ENCODE measurements around the gene SLC35B2. TPM values are rescaled to one million over a fixed set of nuclear protein-coding genes. Genes with fewer than 3 reads are reported as not detected.

Gene SLC35B2
- total RNA-seq, 1 experiment from 2014 or later: 28.9 TPM

DNA sequence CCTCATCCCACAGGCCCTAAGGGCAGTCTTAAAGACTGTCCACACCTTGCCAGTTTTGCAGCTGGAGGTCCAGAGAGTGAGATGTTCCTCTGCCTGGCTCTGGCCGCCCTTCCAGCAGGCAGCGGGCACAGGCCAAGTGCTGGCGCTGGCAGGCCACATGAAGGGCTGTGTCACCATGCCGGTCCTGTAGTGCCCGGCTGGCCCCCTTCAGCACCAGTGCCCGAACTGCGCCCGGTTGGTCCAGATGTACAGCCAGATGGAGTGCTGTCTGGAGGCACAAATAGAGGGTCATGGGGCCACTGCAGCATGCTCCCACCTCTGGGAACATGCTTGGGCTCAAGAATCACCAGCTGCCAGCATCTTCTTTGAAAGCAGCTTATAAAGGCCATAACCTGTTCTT is 4.3 kb upstream of the SLC35B2 start:
- TF ChIP-seq RORB (CRISPR knock-in tag; IDR thresholded peaks at IDR 0.05) (no peak), CREM (CRISPR knock-in tag; IDR thresholded peaks at IDR 0.05) (no peak)
- Mint-ChIP-seq H3K36me3 (peaks cover 4% of the 10 kb centered on the region; the same call in 1 of the 2 replicates), H3K4me3 (no peak overlapping the region), H3K27ac (no peak overlapping the region), H3K27me3 (ENCODE audit: low read depth) (peaks cover 6% of the 10 kb centered on the region), H3K4me1 (peaks cover 34% of the 10 kb centered on the region), H3K9me3 (no peaks in the 10 kb centered on the region)
- ChIA-PET CTCF (interaction anchor here (1.1 to 1.7 kb wide), 2 partner anchors 43 to 89 kb away, joined by 3 to 6 read pairs; no protein-coding TSS in a partner anchor), POLR2A (no interaction called here)
- DNase-seq (ENCODE audit: low spot score) (no peak), ATAC-seq (no peak)

DNA sequence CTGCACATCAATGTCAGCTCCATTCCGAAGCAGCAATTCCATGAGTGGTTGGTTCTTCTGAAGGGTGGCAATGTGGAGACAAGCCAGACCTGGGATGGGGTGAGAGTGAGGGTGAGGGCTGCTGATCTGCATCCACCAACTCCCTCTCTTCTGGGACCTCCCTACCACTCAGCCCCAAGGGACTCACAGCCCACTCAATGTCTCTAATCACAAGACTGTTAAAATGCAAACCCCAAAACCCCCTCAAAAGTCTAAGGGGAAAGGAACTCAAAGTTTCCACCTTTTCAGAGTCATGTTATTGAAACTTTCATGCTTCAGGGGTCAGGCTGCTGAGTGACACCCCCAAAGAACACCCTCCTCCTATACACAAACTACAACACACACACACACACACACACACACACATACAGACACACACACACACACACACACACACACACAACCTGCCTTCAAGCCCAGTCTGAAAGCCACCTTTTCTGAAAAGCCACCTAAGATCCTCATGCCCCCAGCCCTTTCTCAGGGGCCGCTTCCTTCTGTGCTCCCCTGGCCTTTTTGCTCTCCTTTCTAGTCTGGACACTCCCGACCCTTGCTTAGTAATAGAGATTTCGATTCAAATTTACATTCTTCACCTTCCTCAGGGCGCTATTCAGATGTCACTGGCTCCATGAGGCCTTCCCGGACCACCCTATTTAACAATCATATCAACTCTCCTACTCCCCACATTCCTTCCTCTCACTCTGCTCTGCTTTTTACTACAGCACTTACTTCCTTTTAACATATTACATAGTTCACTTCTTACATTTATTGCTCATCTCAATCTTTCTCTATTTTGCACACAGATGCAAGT is 3.3 kb upstream of the SLC35B2 start:
- H3K36me3 Mint-ChIP-seq: peaks cover 5% of the 10 kb centered on the region; the same call in 1 of the 2 replicates
- POLR2A ChIA-PET: no interaction called here
- H3K27ac Mint-ChIP-seq: no peak overlapping the region

DNA sequence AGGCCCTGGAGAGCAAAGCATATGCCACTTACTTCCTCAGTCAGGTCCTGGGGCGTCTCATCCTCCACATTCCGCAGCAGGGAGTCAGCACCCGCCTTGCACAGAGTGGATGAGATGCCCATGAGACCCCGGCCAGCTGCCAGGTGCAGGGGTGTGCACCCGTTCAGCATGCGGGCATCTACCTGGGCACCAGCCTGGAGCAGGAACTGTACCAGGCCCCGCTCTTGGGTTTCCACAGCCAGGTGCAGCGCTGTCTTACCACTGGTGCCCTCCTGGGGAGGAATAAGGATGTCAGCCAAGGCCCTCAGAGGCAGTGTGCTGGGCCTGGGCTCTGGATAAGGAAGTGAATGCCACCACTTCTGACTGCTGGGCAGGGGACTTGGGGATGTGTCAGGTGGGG is 2.7 kb upstream of the SLC35B2 start:
- Mint-ChIP-seq H3K9me3 (no peaks in the 10 kb centered on the region), H3K4me1 (peaks cover 47% of the 10 kb centered on the region), H3K27ac (no peak overlapping the region), H3K4me3 (no peak overlapping the region), H3K27me3 (ENCODE audit: low read depth) (peaks cover 6% of the 10 kb centered on the region), H3K36me3 (peaks cover 10% of the 10 kb centered on the region; the same call in 1 of the 2 replicates)
- TF ChIP-seq ETV6 (CRISPR knock-in tag; IDR thresholded peaks at IDR 0.05) (no peak), MYBL2 (CRISPR knock-in tag; IDR thresholded peaks at IDR 0.05) (no peak)
- ChIA-PET POLR2A (no interaction called here), CTCF (no interaction called here)
- DNase-seq (ENCODE audit: low spot score): no peak
- ATAC-seq: no peak

More for the DNA sequence above, 3.3 kb upstream of the SLC35B2 start:
- Mint-ChIP-seq H3K4me3 (no peak overlapping the region), H3K4me1 (peaks cover 41% of the 10 kb centered on the region), H3K27me3 (ENCODE audit: low read depth) (peaks cover 6% of the 10 kb centered on the region), H3K9me3 (no peaks in the 10 kb centered on the region)
- CTCF ChIA-PET: no interaction called here
- no peak for DNase-seq (ENCODE audit: low spot score)
- no peak for ATAC-seq
- TF ChIP-seq SP1 (CRISPR knock-in tag; conservative IDR thresholded peaks at IDR 0.05) (no peak), CREB1 (CRISPR knock-in tag; IDR thresholded peaks at IDR 0.05) (no peak)

DNA sequence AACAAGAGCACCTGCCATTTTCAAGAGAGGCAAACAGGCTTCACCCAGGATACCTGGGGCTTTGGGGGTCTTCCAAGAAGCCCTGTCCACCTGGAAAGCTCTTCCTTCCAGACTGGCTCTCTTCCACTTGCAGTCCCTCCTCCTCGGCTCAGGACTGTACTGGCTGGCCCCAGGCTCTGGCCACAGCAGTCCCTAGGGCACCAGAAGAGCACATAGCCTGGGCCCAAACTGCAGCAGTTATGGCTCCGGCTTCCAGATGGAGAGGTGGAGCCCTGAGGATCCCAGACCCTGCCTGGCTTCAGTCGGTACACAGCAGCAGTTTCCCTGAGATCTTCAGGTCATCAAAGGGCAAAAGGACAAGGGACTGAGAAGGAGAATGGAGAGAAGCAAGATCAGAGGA is 1.6 kb upstream of the SLC35B2 start:
- Mint-ChIP-seq H3K4me3 (no peak overlapping the region), H3K36me3 (peaks cover 19% of the 10 kb centered on the region), H3K9me3 (no peaks in the 10 kb centered on the region), H3K27ac (no peak overlapping the region; the same call in 1 of the 2 replicates), H3K27me3 (ENCODE audit: low read depth) (no peaks in the 10 kb centered on the region), H3K4me1 (peaks cover 37% of the 10 kb centered on the region)
- ChIA-PET CTCF (no interaction called here), POLR2A (no interaction called here)
- DNase-seq (ENCODE audit: low spot score) (no peak), ATAC-seq (no peak)
- TF ChIP-seq IRF2 (CRISPR knock-in tag; IDR thresholded peaks at IDR 0.05; ENCODE audit: borderline replicate concordance, low read depth) (no peak), TP53 (CRISPR knock-in tag; IDR thresholded peaks at IDR 0.05) (no peak), CREB1 (CRISPR knock-in tag; IDR thresholded peaks at IDR 0.05) (no peak), HMGA2 (CRISPR knock-in tag; IDR thresholded peaks at IDR 0.05) (no peak), MXD4 (CRISPR knock-in tag; IDR thresholded peaks at IDR 0.05; ENCODE audit: borderline replicate concordance) (no peak), GTF2I (CRISPR knock-in tag; conservative IDR thresholded peaks at IDR 0.05) (no peak), ZNF263 (CRISPR knock-in tag; IDR thresholded peaks at IDR 0.05; ENCODE audit: low read depth) (no peak), RORB (CRISPR knock-in tag; IDR thresholded peaks at IDR 0.05) (no peak), NFATC4 (CRISPR knock-in tag; IDR thresholded peaks at IDR 0.05) (no peak)
- TF ChIP-seq, protein P1, sequence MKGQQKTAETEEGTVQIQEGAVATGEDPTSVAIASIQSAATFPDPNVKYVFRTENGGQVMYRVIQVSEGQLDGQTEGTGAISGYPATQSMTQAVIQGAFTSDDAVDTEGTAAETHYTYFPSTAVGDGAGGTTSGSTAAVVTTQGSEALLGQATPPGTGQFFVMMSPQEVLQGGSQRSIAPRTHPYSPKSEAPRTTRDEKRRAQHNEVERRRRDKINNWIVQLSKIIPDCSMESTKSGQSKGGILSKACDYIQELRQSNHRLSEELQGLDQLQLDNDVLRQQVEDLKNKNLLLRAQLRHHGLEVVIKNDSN (CRISPR knock-in tag; IDR thresholded peaks at IDR 0.05): no peak
- TF ChIP-seq, protein P2, sequence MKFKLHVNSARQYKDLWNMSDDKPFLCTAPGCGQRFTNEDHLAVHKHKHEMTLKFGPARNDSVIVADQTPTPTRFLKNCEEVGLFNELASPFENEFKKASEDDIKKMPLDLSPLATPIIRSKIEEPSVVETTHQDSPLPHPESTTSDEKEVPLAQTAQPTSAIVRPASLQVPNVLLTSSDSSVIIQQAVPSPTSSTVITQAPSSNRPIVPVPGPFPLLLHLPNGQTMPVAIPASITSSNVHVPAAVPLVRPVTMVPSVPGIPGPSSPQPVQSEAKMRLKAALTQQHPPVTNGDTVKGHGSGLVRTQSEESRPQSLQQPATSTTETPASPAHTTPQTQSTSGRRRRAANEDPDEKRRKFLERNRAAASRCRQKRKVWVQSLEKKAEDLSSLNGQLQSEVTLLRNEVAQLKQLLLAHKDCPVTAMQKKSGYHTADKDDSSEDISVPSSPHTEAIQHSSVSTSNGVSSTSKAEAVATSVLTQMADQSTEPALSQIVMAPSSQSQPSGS (CRISPR knock-in tag; IDR thresholded peaks at IDR 0.05; ENCODE audit: borderline replicate concordance, low read depth): no peak
- TF ChIP-seq, protein P3, sequence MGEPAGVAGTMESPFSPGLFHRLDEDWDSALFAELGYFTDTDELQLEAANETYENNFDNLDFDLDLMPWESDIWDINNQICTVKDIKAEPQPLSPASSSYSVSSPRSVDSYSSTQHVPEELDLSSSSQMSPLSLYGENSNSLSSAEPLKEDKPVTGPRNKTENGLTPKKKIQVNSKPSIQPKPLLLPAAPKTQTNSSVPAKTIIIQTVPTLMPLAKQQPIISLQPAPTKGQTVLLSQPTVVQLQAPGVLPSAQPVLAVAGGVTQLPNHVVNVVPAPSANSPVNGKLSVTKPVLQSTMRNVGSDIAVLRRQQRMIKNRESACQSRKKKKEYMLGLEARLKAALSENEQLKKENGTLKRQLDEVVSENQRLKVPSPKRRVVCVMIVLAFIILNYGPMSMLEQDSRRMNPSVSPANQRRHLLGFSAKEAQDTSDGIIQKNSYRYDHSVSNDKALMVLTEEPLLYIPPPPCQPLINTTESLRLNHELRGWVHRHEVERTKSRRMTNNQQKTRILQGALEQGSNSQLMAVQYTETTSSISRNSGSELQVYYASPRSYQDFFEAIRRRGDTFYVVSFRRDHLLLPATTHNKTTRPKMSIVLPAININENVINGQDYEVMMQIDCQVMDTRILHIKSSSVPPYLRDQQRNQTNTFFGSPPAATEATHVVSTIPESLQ (CRISPR knock-in tag; IDR thresholded peaks at IDR 0.05): no peak
- TF ChIP-seq, protein P4, sequence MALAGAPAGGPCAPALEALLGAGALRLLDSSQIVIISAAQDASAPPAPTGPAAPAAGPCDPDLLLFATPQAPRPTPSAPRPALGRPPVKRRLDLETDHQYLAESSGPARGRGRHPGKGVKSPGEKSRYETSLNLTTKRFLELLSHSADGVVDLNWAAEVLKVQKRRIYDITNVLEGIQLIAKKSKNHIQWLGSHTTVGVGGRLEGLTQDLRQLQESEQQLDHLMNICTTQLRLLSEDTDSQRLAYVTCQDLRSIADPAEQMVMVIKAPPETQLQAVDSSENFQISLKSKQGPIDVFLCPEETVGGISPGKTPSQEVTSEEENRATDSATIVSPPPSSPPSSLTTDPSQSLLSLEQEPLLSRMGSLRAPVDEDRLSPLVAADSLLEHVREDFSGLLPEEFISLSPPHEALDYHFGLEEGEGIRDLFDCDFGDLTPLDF (CRISPR knock-in tag; IDR thresholded peaks at IDR 0.05): no peak
- TF ChIP-seq, protein P5, sequence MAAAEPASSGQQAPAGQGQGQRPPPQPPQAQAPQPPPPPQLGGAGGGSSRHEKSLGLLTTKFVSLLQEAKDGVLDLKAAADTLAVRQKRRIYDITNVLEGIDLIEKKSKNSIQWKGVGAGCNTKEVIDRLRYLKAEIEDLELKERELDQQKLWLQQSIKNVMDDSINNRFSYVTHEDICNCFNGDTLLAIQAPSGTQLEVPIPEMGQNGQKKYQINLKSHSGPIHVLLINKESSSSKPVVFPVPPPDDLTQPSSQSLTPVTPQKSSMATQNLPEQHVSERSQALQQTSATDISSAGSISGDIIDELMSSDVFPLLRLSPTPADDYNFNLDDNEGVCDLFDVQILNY (CRISPR knock-in tag; IDR thresholded peaks at IDR 0.05): no peak
